Neuronal stem cell (in vitro differentiated cells): ENCODE data around the gene OR52H1.

ENCODE experiments used
- DNase-seq: peaks from one replicate; pipeline ENCODE4 v3.0.0-alpha.2; 2013; ENCODE audit warnings: low spot score
- H2AFZ ChIP-seq: one replicate; pipeline ENCODE4 v1.6.1; 2013; ENCODE audit warnings: mild to moderate bottlenecking, low read length, inconsistent platforms
- H2AK5ac ChIP-seq: 2 replicates; pipeline ENCODE4 v1.6.1; 2013; ENCODE audit warnings: low read depth, mild to moderate bottlenecking, inconsistent platforms, low read length, moderate library complexity, mixed read lengths
- H2BK120ac ChIP-seq: 2 replicates; pipeline ENCODE4 v1.6.1; 2013; ENCODE audit warnings: low read depth, mild to moderate bottlenecking, inconsistent platforms, low read length, moderate library complexity, mixed read lengths
- H2BK12ac ChIP-seq: one replicate; pipeline ENCODE4 v1.6.1; 2013; ENCODE audit warnings: low read length, inconsistent platforms
- H2BK15ac ChIP-seq: 2 replicates; pipeline ENCODE4 v1.6.1; 2013; ENCODE audit warnings: mild to moderate bottlenecking, low read length, inconsistent platforms, mixed read lengths
- H2BK5ac ChIP-seq: one replicate; pipeline ENCODE4 v1.6.1; 2013; ENCODE audit warnings: inconsistent platforms, mild to moderate bottlenecking, low read length, moderate library complexity
- H3K14ac ChIP-seq: one replicate; pipeline ENCODE4 v1.6.1; 2013; ENCODE audit warnings: low read length, inconsistent platforms
- H3K18ac ChIP-seq: 2 replicates; pipeline ENCODE4 v1.6.1; 2013; ENCODE audit warnings: low read length, inconsistent platforms
- H3K23ac ChIP-seq: 2 replicates; pipeline ENCODE4 v1.6.1; 2013; ENCODE audit warnings: low read depth, mild to moderate bottlenecking, mixed read lengths, low read length, inconsistent platforms; ENCODE audit not compliant: poor library complexity
- H3K27ac ChIP-seq: replicated peaks from 3 replicates; pipeline ENCODE4 v1.5.1; 2013; ENCODE audit warnings: low read length, inconsistent platforms
- H3K27me3 ChIP-seq, 3 experiments: 2 replicates each; pipeline ENCODE4 v1.6.1; 2013; ENCODE audit warnings: low read length in 3 of 3, mild to moderate bottlenecking in 2 of 3, inconsistent platforms in 1 of 3, low read depth in 1 of 3, mixed read lengths in 1 of 3, moderate library complexity in 1 of 3; ENCODE audit not compliant: control insufficient read depth in 3 of 3, insufficient read depth in 3 of 3
- H3K36me3 ChIP-seq, 2 donors: replicated peaks in 1 of 2; 2 replicates each; pipeline ENCODE4 v1.6.1; 2013; ENCODE audit warnings: low read length in 2 of 2; ENCODE audit not compliant: control insufficient read depth in 2 of 2, insufficient read depth in 2 of 2
- H3K4ac ChIP-seq: 2 replicates; pipeline ENCODE4 v1.6.1; 2013; ENCODE audit warnings: inconsistent platforms, mild to moderate bottlenecking, low read length, moderate library complexity
- H3K4me1 ChIP-seq, 2 donors: 1 replicate in 1 of 2; 2 replicates in 1 of 2; pipeline ENCODE4 v1.6.1; 2013; ENCODE audit warnings: low read length in 2 of 2, low read depth in 1 of 2; ENCODE audit not compliant: control insufficient read depth in 2 of 2, insufficient read depth in 1 of 2
- H3K4me2 ChIP-seq: one replicate; pipeline ENCODE4 v1.6.1; 2013; ENCODE audit warnings: mild to moderate bottlenecking, low read length, inconsistent platforms; ENCODE audit not compliant: insufficient read depth, poor library complexity, severe bottlenecking
- H3K4me3 ChIP-seq, 2 donors: 2 replicates each; pipeline ENCODE4 v1.5.1; 2013; ENCODE audit warnings: low read length in 2 of 2, mild to moderate bottlenecking in 2 of 2, inconsistent platforms in 1 of 2, moderate library complexity in 1 of 2
- H3K79me1 ChIP-seq: one replicate; pipeline ENCODE4 v1.6.1; 2013; ENCODE audit warnings: low read depth, mild to moderate bottlenecking, inconsistent platforms, low read length, moderate library complexity
- H3K9ac ChIP-seq: one replicate; pipeline ENCODE4 v1.6.1; 2013; ENCODE audit warnings: mild to moderate bottlenecking, low read depth, low read length, inconsistent platforms; ENCODE audit not compliant: poor library complexity
- H3K9me3 ChIP-seq, 2 donors: replicated peaks in 1 of 2; 2 replicates each; pipeline versions ENCODE3 to v1.6.1; 2013; ENCODE audit warnings: low read length in 2 of 2, mild to moderate bottlenecking in 2 of 2, inconsistent platforms in 1 of 2, low read depth in 1 of 2, mixed read lengths in 1 of 2, moderate library complexity in 1 of 2; ENCODE audit not compliant: control insufficient read depth in 2 of 2, insufficient read depth in 1 of 2
- H4K8ac ChIP-seq: one replicate; pipeline ENCODE4 v1.6.1; 2013; ENCODE audit warnings: low read depth, mild to moderate bottlenecking, inconsistent platforms, low read length, moderate library complexity
- H4K91ac ChIP-seq: one replicate; pipeline ENCODE4 v1.6.1; 2013; ENCODE audit warnings: low read length, low read depth, mild to moderate bottlenecking, inconsistent platforms; ENCODE audit not compliant: poor library complexity
- WGBS, 2 donors: extraction: QIAGEN DNeasy Blood & Tissue Kit; methylation state at CpG; one replicate each; pipeline ENCODE4 v1.1.7; 2013; ENCODE audit warnings: missing lambda C conversion rate in 2 of 2, mixed read lengths in 1 of 2; ENCODE audit not compliant: insufficient read length in 2 of 2, insufficient replicate concordance in 1 of 2; ENCODE audit errors: extremely low coverage in 2 of 2; 5-methylcytosine and 5-hydroxymethylcytosine counted together

Gene OR52H1

GRCh38 chr11:5508605-5509004 is 39.7 kb downstream of the OR52H1 start:
- Histone ChIP-seq H3K36me3 (no peaks in the 10 kb centered on the region), H2BK5ac (no peak overlapping the region), H2BK12ac (no peak overlapping the region), H2BK15ac (no peak overlapping the region), H3K4me2 (no peak overlapping the region), H3K23ac (no peak overlapping the region), H3K27ac (no peak overlapping the region), H4K8ac (no peak overlapping the region), H3K14ac (no peak overlapping the region), H2AK5ac (no peak overlapping the region), H3K79me1 (no peaks in the 10 kb centered on the region), H3K27me3 (no peaks in the 10 kb centered on the region), H3K9me3 (no peaks in the 10 kb centered on the region), H4K91ac (no peak overlapping the region), H3K4me3 (no peak overlapping the region), H3K9ac (no peak overlapping the region), H3K4me1 (no peaks in the 10 kb centered on the region), H2BK120ac (no peak overlapping the region), H2AFZ (no peak overlapping the region), H3K18ac (no peak overlapping the region), H3K4ac (no peak overlapping the region)
- no CpG with 5 or more reads among the region's 8 CpGs for WGBS, 2 donors
- DNase-seq, result no peak

DNA sequence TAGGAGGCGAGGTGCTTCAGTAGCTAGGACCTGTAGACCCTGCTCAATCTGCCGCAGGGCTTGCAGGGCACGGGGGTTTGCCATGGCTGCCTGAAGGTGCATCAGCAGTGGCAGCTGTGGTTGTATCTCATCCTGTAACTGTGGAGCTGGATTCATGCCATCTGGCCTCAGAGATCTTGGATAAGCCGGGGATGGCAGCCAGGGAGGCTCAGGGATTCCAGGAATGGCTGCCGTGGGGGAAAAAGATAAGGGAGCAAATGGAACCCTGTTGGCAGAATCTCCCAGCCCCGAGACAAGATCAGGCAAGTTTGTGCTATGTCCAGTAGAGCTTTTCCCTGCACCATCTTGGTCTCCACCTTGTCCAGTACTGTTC is 40.4 kb downstream of the OR52H1 start:
- no peak overlapping the region for H3K4ac ChIP-seq
- H2AK5ac ChIP-seq, result no peak overlapping the region
- no peaks in the 10 kb centered on the region for H3K79me1 ChIP-seq
- no peak overlapping the region for H3K18ac ChIP-seq
- no peak overlapping the region for H4K91ac ChIP-seq
- H2BK12ac ChIP-seq, result no peak overlapping the region
- no peak for DNase-seq
- no peak overlapping the region for H3K14ac ChIP-seq
- no peak overlapping the region for H2AFZ ChIP-seq
- no peak overlapping the region for H2BK120ac ChIP-seq
- H3K27ac ChIP-seq, result no peak overlapping the region
- H3K9ac ChIP-seq, result no peak overlapping the region
- H4K8ac ChIP-seq, result no peak overlapping the region
- H3K4me2 ChIP-seq, result no peak overlapping the region
- WGBS, 2 donors, result no CpG with 5 or more reads among the region's 6 CpGs
- no peaks in the 10 kb centered on the region for H3K9me3 ChIP-seq
- H3K27me3 ChIP-seq, result no peaks in the 10 kb centered on the region
- H2BK5ac ChIP-seq, result no peak overlapping the region
- H3K36me3 ChIP-seq, result no peaks in the 10 kb centered on the region
- no peak overlapping the region for H3K23ac ChIP-seq
- H2BK15ac ChIP-seq, result no peak overlapping the region
- H3K4me1 ChIP-seq, result no peaks in the 10 kb centered on the region
- no peak overlapping the region for H3K4me3 ChIP-seq

DNA sequence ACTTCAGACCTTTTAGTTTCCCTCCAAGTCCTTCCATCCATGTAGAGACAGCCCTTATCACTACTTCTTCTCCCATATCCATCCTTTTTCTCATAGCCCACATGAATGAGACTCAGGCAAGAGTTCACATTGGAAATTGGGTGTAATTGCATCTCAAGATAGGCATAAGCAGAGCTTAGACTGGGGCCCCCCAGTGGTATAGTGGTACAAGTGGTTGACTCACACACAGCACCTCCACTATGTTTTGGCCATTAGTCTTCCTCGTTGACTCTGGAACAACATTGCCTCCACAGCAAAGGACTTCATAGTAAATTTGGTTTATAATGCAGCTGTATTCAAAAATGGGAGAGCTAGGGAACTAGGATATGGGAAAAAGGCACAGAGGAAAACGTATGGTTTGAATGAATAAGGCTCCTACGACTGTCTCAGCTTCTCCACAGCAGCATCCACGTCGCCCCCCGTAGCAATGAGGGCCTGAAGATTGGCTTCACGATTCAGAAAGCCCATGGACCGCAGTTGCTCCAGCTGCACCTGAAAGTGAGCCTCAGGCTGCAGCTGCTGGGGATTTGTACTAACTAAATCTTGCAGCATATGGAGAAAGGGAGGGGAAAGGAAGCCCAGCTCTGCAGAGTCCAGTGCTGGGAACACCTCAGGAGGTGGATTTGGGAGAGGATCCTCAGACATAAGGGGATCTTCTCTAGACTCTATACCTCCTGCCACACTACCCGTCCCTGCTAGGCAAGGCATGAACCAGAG is 41.0 kb downstream of the OR52H1 start:
- Histone ChIP-seq H2AK5ac (no peak overlapping the region), H3K4me2 (no peak overlapping the region), H3K36me3 (no peaks in the 10 kb centered on the region), H3K27ac (no peak overlapping the region), H2BK12ac (no peak overlapping the region), H3K9me3 (no peaks in the 10 kb centered on the region), H2BK120ac (no peak overlapping the region), H3K9ac (no peak overlapping the region), H4K91ac (no peak overlapping the region), H3K4me1 (no peaks in the 10 kb centered on the region), H2AFZ (no peak overlapping the region), H3K18ac (no peak overlapping the region), H3K4me3 (no peak overlapping the region), H4K8ac (no peak overlapping the region), H3K79me1 (no peaks in the 10 kb centered on the region), H2BK5ac (no peak overlapping the region), H3K23ac (no peak overlapping the region), H2BK15ac (no peak overlapping the region), H3K14ac (no peak overlapping the region), H3K27me3 (no peaks in the 10 kb centered on the region), H3K4ac (no peak overlapping the region)
- DNase-seq, result no peak
- no CpG with 5 or more reads among the region's 9 CpGs for WGBS, 2 donors

GRCh38 chr11:5505363-5506048 is 42.8 kb downstream of the OR52H1 start:
- H2AK5ac ChIP-seq, result no peak overlapping the region
- no peaks in the 10 kb centered on the region for H3K9me3 ChIP-seq
- no peak overlapping the region for H3K9ac ChIP-seq
- H2AFZ ChIP-seq, result no peak overlapping the region
- H3K4ac ChIP-seq, result no peak overlapping the region
- H3K36me3 ChIP-seq, result no peaks in the 10 kb centered on the region
- no peaks in the 10 kb centered on the region for H3K79me1 ChIP-seq
- no peak overlapping the region for H3K23ac ChIP-seq
- no peak overlapping the region for H3K4me3 ChIP-seq
- no peaks in the 10 kb centered on the region for H3K27me3 ChIP-seq
- no peak overlapping the region for H3K4me2 ChIP-seq
- H4K91ac ChIP-seq, result no peak overlapping the region
- H4K8ac ChIP-seq, result no peak overlapping the region
- no peak overlapping the region for H2BK5ac ChIP-seq
- DNase-seq, result no peak
- no peak overlapping the region for H3K14ac ChIP-seq
- WGBS, 2 donors, result no CpG with 5 or more reads among the region's 9 CpGs
- H3K4me1 ChIP-seq, result no peaks in the 10 kb centered on the region
- H3K18ac ChIP-seq, result no peak overlapping the region
- no peak overlapping the region for H2BK15ac ChIP-seq
- no peak overlapping the region for H2BK12ac ChIP-seq
- no peak overlapping the region for H3K27ac ChIP-seq
- no peak overlapping the region for H2BK120ac ChIP-seq
